ENCODE measurements around the gene PACRG. TPM values are rescaled to one million over a fixed set of nuclear protein-coding genes. Genes with fewer than 3 reads are reported as not detected.

The PACRG gene
- total and polyA plus RNA-seq, 10 of the 15 experiments (the other 5 are each of a cell fraction or from before 2014, with no cell fraction given), result not detected

DNA sequence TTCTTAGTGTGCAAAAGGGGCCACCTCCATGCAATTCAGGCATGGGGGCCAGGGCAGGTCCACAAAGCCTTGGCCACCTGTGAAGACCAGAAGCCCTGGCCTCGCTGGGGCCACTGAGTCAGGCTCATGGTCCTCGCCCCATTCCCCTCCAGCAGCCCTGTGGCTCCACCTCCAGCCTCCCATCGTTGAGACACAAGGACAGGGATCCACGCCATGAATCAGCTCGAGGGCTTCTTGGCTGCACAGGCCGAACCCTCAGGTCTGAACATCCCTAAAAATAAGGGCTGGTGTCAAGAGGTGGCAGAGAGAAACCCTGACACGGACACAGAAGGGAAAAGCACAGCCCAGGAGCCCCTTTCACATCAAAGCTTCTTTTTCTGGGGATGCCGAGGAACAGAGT is 618.2 kb downstream of the PACRG start:
- ATAC-seq, result no peak
- Histone ChIP-seq H3K9ac (ENCODE audit: control insufficient read depth, insufficient read depth, low read length) (no peak overlapping the region), H3K36me3 (ENCODE audit: control insufficient read depth in 2 of 2, insufficient read depth in 2 of 2, low read length in 1 of 2) (no peaks in the 10 kb centered on the region), H3K79me2 (ENCODE audit: control insufficient read depth, insufficient read depth, low read length) (no peaks in the 10 kb centered on the region), H4K20me1 (ENCODE audit: control insufficient read depth, insufficient read depth) (no peaks in the 10 kb centered on the region), H3K4me1 (ENCODE audit: control insufficient read depth, insufficient read depth, low read length) (no peaks in the 10 kb centered on the region), H3K9me3 (replicated peaks; ENCODE audit: control insufficient read depth, insufficient read depth, low read length) (no peaks in the 10 kb centered on the region), H2AFZ (ENCODE audit: control insufficient read depth, low read depth, low read length) (no peak overlapping the region), H3K4me2 (ENCODE audit: control insufficient read depth, insufficient read depth) (no peak overlapping the region), H3K4me3 (no peak overlapping the region), H3K27me3 (replicated peaks in 1 of 2; ENCODE audit: control insufficient read depth in 2 of 2, insufficient read depth in 2 of 2, low read length in 1 of 2) (peaks cover 0 to 2% of the 10 kb centered on the region in 2 experiments; a peak in 2 of 4 replicates), H3K27ac (ENCODE audit: control insufficient read depth, insufficient read depth) (no peak overlapping the region)
- WGBS (ENCODE audit: insufficient coverage, insufficient replicate concordance, low lambda C conversion rate, missing lambda C conversion rate), result 16% methylated on average over 8 of the region's 8 CpGs
- ChIA-PET RAD21 (ENCODE audit: unreplicated experiment) (no interaction called here), CTCF (no interaction called here), SMC1A (ENCODE audit: uncharacterized antibody, unreplicated experiment) (no interaction called here), POLR2A (no interaction called here)
- intact Hi-C loops (cut with micrococcal nuclease; ENCODE audit: unreplicated experiment), result no loop called here
- in situ Hi-C loops (cut with MboI), result no loop called here
- DNase-seq (ENCODE audit: low read depth, low spot score), result no peak
- FAIRE-seq, result no peak
- no TSS peak for BruUV-seq (replicated peaks)
- TF ChIP-seq, protein P1, sequence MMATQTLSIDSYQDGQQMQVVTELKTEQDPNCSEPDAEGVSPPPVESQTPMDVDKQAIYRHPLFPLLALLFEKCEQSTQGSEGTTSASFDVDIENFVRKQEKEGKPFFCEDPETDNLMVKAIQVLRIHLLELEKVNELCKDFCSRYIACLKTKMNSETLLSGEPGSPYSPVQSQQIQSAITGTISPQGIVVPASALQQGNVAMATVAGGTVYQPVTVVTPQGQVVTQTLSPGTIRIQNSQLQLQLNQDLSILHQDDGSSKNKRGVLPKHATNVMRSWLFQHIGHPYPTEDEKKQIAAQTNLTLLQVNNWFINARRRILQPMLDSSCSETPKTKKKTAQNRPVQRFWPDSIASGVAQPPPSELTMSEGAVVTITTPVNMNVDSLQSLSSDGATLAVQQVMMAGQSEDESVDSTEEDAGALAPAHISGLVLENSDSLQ (IDR thresholded peaks at IDR 0.05), result no peak
- TF ChIP-seq FOXM1 (IDR thresholded peaks at IDR 0.05; ENCODE audit: low read depth, low read length) (no peak), IKZF2 (IDR thresholded peaks at IDR 0.05) (no peak), CHD1 (IDR thresholded peaks at IDR 0.05; ENCODE audit: low read depth, low read length) (no peak), EP300 (IDR thresholded peaks at IDR 0.05; ENCODE audit: borderline replicate concordance in 1 of 2, control insufficient read depth in 1 of 2, low read depth in 2 of 2, low read length in 2 of 2) (no peak), ZBED1 (IDR thresholded peaks at IDR 0.05; ENCODE audit: borderline replicate concordance) (no peak), FOS (IDR thresholded peaks at IDR 0.05; ENCODE audit: borderline replicate concordance, extremely low read depth, insufficient read length) (no peak), RAD21 (IDR thresholded peaks at IDR 0.05; ENCODE audit: insufficient read depth, low read depth, low read length) (no peak), POU2F2 (IDR thresholded peaks at IDR 0.05; ENCODE audit: borderline replicate concordance, low read depth, low read length) (no peak), RUNX3 (IDR thresholded peaks at IDR 0.05; ENCODE audit: low read length) (no peak), RAD51 (IDR thresholded peaks at IDR 0.05) (no peak), JUNB (IDR thresholded peaks at IDR 0.05) (no peak), YBX1 (IDR thresholded peaks at IDR 0.05) (no peak), IRF4 (IDR thresholded peaks at IDR 0.05; ENCODE audit: low read depth, low read length) (no peak), POLR2A (IDR thresholded peaks at IDR 0.05; ENCODE audit: low read depth, low read length) (no peak)
- TF ChIP-seq, protein P2, sequence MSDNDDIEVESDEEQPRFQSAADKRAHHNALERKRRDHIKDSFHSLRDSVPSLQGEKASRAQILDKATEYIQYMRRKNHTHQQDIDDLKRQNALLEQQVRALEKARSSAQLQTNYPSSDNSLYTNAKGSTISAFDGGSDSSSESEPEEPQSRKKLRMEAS (IDR thresholded peaks at IDR 0.05; ENCODE audit: low read depth, low read length), result no peak
- TF ChIP-seq, protein P3, sequence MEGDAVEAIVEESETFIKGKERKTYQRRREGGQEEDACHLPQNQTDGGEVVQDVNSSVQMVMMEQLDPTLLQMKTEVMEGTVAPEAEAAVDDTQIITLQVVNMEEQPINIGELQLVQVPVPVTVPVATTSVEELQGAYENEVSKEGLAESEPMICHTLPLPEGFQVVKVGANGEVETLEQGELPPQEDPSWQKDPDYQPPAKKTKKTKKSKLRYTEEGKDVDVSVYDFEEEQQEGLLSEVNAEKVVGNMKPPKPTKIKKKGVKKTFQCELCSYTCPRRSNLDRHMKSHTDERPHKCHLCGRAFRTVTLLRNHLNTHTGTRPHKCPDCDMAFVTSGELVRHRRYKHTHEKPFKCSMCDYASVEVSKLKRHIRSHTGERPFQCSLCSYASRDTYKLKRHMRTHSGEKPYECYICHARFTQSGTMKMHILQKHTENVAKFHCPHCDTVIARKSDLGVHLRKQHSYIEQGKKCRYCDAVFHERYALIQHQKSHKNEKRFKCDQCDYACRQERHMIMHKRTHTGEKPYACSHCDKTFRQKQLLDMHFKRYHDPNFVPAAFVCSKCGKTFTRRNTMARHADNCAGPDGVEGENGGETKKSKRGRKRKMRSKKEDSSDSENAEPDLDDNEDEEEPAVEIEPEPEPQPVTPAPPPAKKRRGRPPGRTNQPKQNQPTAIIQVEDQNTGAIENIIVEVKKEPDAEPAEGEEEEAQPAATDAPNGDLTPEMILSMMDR (IDR thresholded peaks at IDR 0.05 in 2 of 3, conservative IDR thresholded peaks at IDR 0.05 in 1 of 3; ENCODE audit: control insufficient read depth in 2 of 3, extremely low read depth in 1 of 3, insufficient read depth in 1 of 3, low read depth in 3 of 3, low read length in 3 of 3), result no peak
- TF ChIP-seq, protein P4, sequence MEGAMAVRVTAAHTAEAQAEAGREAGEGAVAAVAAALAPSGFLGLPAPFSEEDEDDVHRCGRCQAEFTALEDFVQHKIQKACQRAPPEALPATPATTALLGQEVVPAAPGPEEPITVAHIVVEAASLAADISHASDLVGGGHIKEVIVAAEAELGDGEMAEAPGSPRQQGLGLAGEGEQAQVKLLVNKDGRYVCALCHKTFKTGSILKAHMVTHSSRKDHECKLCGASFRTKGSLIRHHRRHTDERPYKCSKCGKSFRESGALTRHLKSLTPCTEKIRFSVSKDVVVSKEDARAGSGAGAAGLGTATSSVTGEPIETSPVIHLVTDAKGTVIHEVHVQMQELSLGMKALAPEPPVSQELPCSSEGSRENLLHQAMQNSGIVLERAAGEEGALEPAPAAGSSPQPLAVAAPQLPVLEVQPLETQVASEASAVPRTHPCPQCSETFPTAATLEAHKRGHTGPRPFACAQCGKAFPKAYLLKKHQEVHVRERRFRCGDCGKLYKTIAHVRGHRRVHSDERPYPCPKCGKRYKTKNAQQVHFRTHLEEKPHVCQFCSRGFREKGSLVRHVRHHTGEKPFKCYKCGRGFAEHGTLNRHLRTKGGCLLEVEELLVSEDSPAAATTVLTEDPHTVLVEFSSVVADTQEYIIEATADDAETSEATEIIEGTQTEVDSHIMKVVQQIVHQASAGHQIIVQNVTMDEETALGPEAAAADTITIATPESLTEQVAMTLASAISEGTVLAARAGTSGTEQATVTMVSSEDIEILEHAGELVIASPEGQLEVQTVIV (IDR thresholded peaks at IDR 0.05; ENCODE audit: borderline replicate concordance, partially characterized antibody), result no peak
